CD4-positive, alpha-beta T cell treated with Interleukin-6 for 4 hours (primary cell): ENCODE measurements around the gene GALNT17.
"Not testable (repeated sequence)": the region's sequence is repeated elsewhere in the genome, so short reads cannot be mapped to it uniquely, and the experiment has no call there.

Source experiments
- DNase-seq: peaks from one replicate; pipeline ENCODE4 v3.0.0-alpha.2; 2020; ENCODE audit warnings: mixed read lengths

Gene GALNT17

DNA sequence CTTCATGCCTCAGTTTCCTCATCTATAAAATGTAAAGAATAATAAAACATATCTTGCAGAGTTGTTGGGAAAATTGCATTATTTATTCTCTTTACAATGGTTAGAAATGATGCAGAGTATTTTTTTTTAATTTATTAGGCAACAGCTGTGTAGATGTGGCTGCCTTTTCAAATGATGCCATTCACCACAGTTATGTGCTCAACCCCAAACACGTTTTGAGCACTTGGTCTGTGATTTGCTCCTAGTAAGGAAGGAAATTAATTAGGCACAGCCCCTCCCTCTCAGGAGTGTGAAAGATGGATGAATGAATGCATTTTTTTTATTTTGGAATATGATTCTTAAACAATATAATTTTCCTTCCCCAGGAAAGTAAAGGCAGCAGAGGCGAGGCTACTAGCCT, 575.1 kb downstream of the GALNT17 start:
- DNase-seq: no peak

DNA sequence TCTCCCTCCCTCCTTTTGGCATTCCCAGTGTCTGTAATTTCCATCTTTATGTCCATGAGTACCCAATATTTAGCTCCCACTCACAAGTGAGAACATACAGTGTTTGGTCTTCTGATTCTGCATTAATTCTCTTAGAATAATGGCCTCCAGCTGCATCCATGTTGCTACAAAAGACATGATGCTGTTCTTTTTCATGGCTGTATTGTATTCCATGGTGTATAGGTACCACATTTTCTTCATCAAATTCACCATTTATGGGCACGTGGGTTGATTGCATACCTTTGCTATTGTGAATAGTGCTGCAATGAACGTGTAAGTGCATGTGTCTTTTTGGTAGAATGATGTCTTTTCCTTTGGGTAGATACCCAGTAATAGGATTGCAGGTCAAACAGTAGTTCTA, 576.8 kb downstream of the GALNT17 start:
- DNase-seq: no peak

DNA sequence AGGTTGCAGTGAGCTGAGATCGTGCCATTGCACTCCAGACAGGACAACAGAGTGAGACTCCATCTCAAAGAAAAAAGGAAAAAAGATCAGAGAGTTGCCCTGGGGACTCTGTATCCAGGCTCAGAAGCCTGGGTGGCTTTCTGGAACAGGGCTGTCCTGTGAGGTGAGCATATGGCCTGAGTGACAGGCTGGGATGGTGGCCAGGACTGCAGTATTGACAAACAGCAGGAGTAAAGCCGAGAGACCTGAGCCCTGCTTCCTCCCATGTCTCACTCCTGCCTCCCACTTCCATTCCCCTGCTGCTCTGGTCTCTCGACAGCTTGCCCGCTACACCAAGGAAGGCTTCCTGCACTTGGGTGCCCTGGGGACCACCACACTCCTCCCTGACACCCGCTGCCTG, 578.5 kb downstream of the GALNT17 start:
- DNase-seq: no peak

DNA sequence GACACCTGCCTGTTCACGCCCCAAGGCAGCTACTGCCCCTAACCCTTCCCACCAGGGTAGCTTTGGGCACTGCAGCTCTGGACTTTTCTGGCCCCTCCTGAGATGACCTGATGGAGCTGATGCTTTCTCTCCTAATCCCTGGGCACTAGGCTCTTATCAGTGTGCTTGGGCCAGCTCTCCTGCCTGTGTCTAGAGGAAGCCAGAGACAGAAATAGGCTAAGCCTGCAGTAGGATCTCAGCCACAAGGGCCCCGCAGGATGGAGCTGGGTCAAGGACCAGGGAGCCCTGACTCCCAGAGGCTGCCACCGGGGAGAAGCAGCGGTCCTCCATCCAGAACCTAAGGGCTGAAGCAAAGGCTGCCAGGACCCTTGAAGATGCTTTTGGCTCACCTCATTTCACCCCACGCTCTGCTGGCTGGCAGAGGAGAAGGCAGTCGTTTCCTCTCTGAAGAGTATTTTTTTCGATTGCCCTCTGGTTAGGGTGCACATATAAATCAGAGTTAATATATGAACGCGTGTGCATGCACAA, 580.8 kb downstream of the GALNT17 start:
- no peak for DNase-seq

DNA sequence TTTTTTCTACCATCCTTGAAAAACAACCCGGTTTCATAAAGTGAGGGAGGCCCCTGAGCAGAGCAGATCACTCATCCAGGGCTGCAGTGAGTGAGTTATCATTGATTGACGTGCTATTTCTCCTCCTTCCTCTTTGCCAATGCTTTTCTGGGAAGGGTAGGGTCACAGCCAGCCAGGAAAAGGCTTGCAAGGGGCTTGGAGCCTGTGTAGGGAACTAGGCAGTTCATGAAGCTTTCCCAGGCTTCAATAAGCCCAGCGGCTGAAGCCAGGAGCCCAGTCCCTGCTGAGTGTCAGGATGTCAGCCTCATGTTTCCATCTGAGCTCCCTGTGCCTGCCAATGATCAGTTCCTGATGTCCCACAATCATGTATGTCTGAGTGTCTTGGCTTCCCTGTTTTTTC, 584.7 kb downstream of the GALNT17 start:
- DNase-seq: no peak

DNA sequence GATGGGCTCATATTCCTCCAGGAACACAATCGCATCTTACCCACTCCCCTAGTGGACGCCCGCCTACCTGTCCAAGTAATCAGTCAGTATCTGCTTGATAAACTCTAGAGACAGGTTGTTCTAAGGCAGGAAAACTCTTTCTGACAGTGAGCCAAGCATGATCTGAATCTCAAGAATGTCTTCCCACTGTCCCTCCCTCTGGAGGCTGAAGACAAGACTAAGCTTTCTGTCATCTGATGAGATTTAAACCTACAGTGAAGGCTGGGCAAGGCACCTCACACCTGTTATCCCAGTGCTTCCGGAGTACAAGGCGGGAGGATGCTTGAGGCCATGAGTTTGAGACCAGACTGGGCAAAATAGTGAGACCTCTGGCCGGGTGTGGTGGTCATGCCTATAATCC, 586.6 kb downstream of the GALNT17 start:
- no peak for DNase-seq

DNA sequence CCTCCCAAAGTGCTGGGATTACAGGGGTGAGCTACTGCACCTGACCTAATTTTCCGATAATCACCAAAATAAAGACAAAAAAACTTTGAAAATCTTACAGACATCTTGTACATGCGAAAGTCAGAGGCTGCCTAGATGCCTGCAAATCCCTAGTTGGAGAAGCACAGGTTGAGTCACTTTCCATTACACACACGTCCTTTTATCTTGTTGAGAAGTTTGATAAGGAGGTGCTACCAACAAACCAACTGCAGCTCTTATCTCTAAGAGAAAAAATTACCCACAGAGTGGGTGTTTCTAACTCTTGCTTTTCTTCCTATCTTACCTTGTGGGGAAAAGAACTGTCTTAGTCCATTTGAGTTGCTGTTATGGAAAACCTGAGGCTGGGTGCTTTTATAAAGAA, 589.8 kb downstream of the GALNT17 start:
- DNase-seq: no peak

DNA sequence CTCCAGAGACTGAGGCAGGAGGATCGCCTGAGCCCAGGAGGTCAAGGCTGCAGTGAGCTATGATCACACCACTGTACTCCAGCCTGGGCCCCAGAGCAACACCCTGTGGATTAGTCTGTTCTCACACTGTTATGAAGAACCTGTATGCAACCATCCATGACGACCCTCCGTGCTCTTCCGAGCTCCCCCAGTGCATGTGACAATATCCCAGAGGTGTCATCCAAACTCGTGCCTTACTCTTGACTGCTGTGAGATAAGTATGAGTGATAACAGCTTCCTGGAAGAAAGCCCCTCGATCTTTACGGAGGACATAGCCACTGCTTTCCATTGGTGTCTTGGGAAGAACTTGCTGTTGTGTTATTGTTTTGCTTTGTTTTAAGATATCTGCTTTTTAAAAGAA, 591.9 kb downstream of the GALNT17 start:
- no peak for DNase-seq

DNA sequence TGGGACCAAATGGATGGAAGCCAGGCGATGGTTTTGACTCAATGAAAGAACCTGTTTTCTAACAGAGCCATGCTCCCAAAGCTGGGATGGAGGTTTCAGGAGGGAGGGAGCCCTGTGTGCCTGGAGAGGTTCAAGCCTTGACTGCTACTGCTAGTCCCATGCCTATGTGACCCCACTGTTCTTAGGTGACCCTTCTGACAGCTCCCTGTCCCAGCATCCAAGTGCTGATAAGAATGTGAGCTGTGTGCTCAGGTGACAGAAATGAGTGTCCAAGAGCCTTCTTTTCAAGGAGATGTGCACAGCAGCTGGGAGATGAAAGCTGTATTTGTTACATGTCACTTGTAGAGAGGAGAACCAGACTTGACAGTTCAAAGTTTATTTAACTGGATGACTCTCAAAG, 595.4 kb downstream of the GALNT17 start:
- DNase-seq: no peak

DNA sequence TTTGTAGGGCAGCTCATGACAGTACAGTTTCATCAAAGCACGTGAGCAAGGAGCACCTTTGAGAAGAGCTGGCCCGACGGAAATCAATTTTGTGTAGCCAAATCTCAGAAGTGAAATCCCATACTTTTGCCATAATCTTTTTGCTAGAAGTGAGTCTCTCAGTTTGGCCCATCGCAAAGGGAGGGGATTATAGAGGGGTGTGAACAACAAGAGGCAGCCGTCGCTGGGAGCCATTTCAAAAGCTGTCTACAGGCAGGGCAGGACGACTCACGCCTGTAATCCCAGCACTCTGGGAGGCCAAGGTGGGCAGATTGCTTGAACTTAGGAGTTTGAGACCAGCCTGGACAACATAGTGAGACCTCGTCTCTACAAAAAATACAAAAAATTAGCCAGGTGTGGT, 599.8 kb downstream of the GALNT17 start:
- DNase-seq: no peak

DNA sequence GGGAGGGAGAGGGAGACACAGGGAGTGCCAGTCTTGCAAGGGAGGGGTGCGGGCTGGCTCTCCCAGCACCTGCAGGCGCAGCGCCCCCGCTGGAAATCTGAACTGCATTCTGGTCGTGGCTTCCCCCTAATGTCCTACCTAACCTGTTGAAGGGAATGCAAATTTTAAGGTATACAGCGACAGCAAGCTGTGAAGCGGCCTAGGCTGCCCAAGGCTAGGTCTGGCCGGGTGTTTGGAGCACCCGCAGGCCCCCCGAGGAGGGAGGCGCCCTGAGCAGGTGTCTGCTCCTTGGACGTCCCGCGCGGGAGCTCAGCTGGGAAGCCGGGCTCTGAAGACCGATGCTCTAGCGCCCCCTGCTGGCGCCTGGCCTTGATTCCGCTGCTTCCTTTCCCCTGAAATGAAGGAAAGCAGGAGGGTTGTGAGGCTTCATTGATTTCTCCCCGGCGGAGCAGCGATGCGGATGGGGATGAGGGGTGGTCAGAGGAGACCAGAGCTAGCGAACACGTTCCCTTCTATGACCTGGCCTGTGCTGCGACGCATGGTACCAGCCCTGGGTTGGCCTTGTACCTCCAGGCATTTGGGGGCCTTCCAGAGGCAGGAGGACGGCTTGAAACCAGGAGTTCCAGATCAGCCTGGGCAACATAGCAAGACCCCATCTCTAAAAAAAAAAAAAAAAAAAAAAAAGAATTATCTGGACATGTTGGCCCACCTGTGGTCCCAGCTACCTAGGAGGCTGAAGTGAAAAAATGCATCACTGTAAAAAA, 601.3 kb downstream of the GALNT17 start:
- DNase-seq: peak; percentile 62

DNA sequence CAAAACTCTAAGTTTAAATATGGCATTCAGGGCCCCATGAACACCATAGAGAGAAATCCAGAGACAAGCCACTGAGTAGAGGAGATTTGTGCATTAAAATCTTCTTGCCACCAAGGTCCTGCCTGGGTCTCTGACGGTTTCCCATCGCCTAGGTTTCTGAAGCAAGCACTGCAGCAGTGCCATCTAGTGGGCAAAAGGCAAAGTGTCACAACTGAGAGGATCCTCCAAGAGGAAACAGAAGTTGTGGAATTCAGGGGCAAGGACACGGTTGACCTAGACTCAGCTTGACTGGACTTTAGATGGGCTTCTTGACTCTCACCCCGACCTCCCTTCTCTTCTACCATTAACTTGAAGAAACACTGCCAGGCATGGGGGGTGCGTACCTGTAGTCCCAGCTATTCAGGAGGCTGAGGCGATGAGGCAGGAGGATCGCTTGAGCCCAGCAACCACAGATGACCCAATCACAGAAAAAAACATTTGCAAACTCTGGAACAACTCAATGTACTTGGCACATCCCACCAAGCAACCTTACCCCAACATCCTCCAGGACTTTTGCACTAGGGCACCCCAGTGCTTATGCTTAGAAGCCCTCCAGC, 604.1 kb downstream of the GALNT17 start:
- peak; percentile 31 for DNase-seq

DNA sequence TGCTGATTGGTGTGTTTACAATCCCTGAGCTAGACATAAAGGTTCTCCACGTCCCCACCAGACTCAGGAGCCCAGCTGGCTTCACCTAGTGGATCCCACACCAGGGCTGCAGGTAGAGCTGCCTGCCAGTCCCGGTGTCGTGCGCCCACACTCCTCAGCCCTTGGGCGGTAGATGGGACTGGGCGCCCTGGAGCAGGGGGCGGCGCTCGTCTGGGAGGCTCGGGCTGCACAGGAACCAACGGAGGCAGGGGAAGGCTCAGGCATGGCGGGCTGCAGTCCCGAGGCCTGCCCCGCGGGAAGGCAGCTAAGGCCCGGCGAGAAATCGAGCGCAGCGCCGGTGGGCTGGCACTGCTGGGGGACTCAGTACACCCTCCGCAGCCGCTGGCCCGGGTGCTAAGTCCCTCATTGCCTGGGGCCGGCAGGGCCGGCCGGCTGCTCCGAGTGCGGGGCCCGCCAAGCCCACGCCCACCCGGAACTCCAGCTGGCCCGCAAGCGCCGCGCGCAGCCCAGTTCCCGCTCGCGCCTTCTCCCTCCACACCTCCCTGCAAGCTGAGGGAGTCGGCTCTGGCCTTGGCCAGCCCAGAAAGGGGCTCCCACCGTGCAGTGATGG, 606.1 kb downstream of the GALNT17 start:
- DNase-seq: not testable (repeated sequence)

DNA sequence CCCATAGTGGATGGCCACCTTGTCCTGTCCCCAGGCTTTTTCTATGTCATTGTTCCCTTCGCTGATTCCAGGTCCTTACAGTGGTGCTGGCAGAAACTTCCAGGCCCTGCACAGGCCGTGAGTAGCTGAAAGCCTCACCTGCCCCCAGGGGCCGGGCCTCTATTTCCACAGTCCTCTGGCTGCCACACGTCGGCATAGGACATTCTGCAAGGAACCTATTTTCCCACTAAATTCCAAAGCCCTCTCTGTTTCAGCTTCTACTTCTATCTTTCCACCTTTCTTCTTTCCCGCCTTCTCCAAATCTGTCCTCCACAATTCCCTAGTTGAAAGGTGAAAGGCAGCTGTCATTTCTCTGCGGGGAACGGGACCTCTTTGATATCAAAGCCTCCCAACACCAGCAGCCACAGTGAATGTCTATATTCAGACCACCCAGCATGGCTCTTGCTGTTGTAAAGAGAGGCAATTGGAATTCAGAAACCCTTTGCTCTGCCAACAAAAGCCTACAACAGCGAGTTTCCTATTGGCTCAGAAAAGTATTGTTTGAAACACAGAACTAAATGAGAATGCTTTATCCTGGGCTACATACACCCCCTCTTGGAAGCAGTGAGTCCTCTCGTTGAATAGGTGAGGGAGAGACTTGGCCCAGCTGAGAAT, 607.7 kb downstream of the GALNT17 start:
- DNase-seq: no peak

DNA sequence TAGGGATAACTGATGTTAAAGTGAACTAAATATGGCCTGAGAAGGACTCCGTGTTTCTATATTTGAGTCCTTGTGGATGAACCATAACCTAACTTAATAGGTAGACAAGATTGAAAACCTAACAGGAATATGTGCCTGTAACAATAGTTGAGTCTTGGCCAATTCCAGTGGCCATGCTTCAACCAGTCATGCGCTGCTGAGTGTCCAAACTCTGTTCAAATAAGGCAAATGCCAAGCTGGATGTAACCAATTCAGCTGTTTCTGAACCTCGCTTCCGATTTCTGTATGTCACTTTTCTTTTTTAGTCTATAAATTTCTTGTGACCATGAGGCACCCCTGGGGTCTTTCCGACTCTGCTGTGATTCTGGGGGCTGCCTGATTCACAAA, 608.2 kb downstream of the GALNT17 start:
- no peak for DNase-seq

DNA sequence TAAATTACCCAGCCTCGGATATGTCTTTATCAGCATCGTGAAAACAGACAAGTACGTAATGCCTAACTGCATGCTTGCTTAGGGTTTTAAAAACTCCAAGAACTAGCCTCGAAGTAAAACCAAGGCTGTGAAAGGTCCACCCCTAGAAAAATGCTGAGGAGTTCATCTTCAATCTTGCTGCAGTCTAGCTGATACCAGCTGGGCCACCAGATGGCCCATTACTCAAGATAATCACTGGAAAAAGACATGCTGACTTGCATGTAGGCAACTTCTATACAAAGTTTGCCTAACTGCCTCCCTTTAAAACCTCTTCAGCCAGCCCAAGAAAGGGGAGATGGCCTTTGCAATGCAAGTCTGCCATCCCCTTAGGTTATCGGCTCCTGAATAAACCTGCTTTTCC, 614.1 kb downstream of the GALNT17 start:
- no peak for DNase-seq

DNA sequence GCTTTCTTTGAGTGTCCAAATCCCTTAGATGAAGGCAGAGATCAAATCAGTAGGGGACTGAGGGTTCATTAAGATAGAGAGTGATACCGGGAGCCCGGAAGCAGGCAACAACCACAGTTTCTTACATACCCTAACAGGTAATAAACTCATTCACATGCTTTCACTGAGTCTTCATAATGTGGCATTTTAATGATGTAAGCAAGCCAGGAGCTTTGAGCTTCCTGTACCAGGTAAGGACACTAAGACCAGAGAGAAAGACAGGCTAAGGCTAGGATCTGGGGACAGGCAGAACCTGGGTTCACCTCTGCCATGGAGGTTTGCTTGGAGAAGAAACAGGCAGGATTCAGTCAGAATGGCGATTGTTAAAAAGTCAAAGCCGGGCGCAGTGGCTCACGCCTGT, 618.3 kb downstream of the GALNT17 start:
- DNase-seq: no peak

DNA sequence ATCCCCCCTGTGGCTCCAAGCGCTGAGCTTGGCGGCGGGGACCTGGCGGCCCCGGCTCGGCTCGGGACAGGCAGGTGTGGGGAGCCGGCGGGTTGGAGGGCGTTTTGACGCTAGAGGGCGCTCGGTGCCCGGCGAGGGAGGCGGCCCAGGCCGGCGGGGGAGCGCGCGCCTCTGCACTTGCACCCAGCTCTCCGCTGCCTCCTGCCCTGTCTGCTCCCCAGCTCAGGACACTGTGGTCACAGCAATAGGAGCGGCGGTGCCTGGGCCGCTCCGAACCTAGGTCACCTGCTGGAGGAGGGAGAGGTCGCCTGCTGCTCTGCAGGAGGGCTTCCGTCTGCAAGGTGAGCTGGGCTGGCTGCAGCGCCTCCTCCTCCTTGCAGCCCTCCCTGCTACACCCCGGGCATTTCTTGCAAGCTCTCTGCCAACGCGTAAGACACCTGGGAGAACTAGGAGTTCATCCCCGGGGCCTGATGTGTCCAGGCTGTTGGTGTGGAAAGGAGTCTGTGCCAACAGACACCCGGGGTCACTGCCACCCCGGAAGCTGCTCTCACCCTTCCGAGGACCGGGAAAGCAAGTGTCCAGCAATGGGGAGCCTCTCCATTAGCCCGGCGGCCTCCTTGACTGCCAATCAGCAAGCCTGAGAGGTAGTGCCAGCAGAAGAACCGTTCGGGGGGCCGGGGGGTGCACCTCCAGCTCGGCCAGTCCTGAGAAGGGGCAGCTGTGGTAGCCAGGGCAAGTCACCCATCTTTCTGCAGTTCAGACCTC, 620.4 kb downstream of the GALNT17 start:
- DNase-seq: no peak

DNA sequence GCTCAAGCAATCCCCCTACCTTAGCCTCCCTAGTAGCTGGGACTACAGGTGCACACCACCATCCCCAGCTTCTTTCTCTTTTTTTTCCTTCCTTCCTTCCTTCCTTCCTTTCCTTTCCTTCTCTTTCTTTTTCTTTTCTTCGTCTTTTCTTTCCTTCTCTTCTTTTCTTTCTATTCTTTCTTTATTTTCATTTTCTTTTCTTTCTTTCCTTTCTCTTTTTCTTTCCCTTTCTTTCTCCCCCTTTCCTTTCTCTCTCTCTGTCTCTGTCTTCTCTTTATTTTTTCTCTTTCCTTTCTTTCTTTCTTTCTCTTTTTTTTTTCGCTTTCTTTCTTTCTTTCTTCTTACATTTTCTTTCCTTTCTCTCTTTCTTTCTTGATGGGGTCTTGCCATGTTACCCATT, 621.3 kb downstream of the GALNT17 start:
- no peak for DNase-seq

DNA sequence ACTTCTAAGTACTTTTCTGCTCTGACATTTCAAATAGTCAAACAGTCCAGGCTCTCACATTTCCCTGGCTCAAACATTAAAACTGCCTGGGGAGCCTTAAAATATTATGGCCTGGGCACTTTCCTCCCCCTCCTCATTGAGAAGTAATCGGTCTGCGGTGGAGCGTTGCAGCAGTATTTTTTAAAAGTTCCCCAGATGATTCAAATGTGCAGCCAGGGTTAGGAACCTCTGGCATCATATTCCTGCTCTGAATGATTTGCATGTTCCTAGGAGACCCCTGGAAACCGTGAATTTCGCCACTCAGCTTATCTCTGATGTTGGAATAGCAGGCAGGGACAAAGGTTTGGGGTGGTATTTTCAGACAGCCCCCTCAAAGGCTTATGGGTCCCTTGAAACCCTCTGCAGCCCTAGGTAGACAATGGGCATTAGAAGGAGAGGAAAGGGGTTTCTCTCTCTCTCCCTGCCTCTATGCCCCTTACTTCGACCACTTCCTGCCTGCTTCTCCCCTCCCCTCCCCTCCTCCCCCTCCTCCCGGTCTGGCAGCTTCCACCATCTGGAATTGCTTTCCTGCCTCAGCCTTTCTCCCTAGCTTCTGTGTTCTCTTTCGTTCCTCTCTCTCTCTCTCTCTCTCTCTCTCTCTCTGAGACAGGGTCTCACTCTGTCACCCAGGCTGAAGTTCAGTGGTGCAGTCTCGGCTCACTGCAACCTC, 622.2 kb downstream of the GALNT17 start:
- DNase-seq: no peak

DNA sequence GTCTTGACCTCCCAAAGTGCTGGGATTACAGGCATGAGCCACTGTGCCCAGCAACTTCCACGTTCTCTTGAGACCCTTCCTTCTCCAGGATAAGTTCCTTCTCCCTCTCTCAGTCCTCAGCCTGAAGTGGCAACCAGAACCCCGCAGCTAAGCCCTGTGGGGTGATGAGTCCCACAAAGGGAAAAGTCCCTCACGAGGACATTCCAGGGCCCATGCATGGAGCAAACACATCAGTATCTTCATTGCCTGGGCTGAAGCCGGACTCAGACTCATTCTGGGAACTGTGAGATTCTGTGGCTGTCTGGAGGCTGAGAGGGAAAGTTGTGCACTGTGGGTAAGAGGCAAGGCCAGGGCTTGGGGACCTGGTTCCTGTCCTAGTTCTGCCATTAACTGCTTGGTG, 622.9 kb downstream of the GALNT17 start:
- no peak for DNase-seq

DNA sequence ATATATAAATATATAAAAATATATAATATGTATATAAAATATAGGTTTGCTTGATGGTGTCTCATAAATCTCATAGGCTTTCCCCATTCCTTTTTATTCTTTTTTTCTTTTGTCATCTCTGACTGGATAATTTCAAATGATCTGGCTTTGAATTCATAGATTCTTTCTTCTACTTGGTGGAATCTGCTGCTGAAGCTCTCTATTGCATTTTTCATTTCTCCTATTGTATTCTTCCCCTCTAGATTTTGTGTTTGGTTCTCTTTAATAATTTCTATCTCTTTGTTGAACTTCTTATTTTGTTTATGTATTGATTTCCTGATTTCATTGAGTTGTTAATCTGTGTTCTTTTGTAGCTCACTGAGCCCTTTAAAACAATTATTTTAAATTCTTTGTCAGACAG, 629.4 kb downstream of the GALNT17 start:
- no peak for DNase-seq
